HG03354 (cell line): ENCODE measurements around the gene STK24.

ENCODE experiments used
- ATAC-seq: cut with Tn5 transposase; IDR thresholded peaks from one replicate; pipeline ENCODE4 v1.9.1; 2021; ENCODE audit warnings: mild to moderate bottlenecking; ENCODE audit not compliant: unreplicated experiment, poor library complexity, severe bottlenecking

The STK24 gene

DNA sequence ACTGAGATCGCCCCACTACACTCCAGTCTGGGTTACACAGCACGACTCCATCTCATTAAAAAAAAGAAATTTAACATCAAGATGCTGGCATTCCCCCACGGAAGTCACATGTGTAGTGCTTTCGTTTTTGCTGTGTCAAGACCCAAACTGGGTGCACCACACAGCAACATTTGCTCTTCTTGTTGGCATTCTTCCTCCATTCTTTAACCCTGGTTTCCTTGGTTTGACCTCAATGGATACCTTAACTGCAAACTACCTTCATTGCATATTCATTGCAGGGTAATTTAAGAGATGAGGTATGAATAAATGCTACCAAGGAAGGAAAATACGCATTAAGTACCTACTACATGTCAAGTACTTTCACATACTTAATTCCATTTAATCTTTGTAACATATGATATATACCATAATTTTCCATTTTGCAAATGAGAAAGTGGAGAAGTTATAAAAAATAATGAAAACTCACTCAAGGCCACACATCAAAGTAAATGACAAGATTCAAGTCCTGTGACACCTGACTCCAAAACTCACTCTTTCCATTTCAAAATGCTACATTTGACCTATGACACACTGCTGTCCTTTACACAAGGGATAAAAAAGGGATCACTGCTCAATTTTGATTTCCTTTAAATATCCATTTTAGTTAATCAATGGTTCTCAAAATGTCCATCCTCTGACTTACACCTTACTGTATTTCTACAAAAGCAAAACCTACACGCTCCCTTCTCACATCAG, 59.2 kb downstream of the STK24 start:
- peak; percentile 43 for ATAC-seq

DNA sequence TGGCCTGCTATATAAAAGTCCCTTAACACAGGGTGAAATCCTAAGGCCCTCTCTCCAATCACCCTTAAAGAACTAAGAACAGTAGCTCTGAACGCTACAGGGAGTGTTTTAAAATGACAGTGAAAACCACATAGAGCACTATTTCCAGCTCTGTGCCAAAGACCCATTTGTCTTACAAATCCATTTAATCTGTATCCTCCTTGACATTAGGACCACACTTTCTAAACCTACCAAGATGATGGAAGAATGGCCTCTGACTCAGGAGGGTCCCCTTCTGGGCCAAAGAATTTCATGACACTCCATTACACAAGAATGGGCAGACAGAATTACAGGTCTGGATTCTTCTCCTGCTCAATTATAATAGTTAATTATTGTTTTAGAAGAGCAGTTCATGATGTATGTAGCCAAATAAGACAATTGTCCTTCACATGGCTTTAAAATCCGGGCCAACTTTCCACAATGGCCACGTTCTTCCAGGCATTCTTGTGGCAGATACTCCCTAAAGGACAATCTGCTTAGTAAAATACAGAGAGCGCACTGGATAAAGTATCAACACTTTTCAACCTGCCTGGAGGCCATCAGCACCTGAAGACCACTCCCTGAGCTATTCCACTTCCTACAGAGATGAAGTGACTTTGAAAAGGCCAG, 61.0 kb downstream of the STK24 start:
- no peak for ATAC-seq

DNA sequence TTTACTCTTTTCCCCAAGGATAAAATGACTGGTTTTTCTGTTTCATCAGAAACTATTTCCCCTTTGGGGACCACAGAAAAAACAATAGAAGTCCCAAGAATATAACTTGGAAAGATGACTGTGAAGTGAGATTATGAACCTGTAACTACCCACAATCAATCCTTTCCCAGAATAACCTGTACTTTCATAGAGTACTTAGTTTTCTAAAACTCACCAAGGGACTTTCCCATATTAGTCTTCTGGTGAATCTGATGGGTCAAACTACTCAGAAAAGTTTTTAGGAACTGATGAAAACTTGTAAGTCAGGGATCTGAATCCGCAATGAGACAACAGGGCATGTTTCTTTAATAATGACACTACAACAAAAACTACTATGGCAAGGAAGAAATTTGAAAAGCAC, 62.6 kb downstream of the STK24 start:
- ATAC-seq: no peak

DNA sequence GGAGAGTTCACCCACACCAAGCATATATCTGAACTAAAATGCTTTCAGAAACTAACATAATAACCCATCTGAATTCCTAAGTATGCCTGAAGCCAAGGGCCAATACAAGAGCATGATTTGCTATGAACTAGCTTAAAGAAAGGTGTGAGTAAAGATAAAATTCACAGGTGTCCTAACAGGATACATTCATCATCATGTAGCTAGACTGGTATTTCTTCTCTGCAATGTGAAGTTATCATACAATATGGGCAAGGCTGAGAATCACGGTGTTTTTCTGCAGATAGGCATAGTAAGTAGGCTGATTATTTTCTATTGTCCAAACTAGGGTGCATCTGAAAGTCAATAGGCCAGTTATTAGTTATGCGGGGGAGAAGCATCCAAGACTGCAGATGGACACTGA, 63.1 kb downstream of the STK24 start:
- ATAC-seq: no peak

DNA sequence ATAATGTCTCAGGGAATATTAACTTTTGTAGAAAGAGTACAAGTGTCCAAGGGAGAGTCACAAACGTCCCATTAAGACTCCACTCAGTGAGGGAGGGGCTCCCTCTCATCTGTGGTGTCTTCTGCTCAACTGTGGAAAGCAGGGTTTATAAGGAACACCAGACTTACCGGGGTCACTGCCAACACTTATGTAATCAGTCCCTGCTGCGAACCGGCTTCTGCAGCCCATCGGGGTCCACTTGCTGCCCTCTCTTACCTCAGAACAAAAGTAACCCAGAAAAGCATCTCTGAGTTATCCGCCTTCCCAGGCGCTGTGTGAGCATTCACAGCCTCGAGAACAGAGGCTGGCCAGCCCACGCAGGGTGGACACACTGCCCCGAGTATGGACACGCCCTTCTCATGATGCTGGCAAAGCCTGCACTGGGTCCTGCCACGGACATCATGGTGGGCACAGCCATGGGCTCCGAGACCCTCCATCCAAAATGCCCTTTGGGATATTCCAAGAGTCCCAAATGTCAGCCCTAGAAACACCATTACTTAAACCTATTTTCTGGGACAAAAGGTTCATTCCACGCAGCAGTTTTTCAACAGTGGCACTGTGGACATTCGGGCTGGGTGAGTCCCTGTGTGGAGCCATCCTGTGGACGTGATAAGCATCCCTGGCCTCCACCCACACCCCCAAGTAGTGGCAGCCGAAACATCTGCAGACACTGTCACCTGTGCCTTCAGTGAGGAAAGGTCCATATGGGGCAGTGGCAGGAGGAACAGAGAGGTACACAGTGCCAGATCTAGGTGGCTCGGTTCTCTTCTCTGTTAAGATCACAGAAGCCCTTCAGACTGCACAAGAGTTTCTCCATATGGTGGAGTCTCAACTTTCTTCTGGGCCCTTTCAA, 63.9 kb downstream of the STK24 start:
- no peak for ATAC-seq

DNA sequence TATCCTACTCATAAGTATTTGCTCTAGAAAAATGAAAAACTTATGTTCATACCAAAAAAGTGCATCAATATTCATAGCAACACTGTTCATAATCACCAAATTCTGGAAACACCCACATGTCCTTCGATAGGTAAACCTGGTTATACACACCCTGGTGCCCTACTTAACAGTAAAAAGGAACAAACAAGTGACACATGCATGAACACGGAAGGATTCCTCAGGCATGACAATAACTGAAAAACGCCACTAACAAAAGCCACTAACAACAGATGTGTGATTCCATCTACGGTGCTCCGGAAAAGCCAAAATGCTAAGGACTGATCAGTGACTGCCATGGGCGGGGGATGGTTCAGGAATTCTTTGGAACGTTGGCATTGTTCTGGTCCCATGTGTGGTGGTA, 65.5 kb downstream of the STK24 start:
- ATAC-seq: no peak

DNA sequence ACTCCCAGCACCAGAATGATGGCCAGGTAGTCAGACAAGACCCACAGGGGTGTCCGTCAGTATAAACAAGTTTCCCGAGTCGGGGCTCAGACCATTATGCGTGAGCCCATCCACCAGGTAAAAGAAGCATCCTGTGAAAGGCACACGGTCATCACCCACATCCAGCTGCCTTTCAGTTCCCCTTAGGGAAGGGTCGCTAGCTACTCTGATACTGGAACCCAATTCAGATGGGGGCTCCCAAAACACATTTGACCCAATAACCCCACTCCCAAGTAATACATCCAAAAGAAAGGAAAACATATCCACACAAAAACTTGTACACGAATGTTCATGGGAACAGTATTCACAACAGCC, 66.8 kb downstream of the STK24 start:
- no peak for ATAC-seq

DNA sequence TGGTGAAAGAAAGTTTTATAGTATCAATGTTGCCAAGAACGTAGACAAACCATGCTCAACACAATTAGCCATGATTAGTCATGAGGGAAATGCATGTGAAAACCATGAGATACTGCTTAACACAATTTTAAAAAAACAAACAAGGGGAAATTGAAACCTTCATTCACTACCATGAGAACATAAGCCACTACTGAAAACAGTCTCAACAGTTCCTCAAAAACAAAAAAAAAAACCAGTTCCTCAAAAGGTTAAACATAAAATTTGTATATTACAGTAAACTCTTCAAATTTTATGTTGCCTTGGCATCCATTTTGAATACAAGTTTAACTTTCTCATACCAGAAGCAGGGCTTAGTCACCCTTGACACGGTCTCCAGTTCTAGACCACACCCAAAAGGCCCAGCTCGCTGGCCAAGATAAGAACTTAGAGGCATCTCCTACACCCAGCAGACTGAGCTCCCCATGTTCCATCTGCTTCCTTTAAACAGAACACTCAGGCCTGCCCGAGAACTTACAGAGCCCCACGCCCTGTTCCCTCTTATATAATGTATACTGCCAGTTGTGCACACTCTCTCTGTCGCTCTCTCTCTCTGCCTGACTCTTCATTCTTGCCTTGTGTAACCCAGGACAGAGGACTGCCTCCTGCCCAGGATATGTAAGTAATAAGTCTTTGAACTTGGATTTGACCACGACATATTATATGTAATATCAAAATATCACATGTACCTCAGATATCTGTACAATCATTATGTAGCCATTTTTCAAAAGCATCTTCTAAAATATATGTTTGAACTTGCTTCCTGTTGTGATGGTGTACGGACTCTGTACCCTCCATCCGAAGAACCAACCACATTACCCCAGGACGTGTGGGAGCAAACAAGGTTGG, 67.4 kb downstream of the STK24 start:
- peak; percentile 60 for ATAC-seq

DNA sequence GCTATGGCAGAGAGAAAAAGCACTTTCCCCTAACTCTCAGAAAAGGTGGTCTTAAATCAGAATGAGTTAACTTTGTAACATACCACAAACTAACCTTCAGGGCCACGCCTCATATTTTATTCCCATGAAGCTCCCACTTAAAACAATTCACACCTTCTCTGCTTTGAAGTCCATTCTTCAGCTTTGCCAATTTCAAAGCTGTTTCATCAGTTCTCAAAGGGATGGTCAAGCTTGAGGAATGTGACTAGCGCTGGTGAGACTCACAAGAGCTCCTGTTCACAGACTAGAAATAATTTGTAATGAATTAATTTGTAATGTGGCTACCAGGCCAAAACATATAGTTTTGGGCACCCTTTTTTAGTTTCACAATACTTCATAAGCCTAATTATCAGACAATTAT, 68.2 kb downstream of the STK24 start:
- ATAC-seq: no peak

DNA sequence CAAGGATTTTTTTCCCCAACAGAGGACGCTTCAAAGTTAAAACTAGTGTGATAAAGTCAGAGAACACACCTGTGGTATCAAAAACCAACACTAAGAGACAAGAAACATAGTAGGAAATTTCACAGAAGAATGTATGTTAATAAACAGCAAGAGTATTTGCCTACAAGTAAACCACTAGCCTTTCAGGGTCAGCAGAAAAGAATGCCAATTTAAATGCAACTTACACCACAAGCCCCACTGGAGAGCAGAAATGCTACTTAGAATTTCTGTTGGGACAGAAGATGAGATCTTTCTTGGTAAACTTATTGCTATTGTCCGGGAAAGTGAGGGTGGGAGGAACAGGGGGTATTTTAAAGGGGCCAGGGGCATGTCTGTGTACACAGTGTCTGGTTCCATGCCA, 68.6 kb downstream of the STK24 start:
- peak; percentile 26 for ATAC-seq

DNA sequence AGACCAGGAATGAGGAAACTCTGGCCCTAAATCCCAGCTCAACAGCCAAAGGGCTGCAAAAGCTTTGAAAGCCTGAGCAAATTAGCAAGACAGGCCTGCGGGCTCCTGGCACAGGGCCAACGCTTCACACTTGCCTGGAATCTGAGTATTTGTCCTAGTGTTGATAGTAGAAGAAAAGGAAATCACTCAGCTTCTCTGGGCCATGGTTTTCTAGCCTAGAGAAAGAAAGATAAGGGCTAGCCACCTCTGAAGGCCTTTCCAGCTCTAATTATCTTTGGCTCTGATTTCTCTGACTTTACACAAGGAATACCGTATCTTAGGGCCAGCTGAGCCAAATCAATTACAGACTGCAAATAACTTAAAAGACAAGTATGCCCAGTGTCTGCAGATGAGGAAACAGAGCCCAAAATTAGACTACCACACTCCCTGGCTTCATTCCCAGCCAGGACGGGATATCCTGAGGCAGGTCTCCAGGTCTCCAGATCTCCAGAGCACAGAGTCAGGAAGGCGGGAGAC, 69.6 kb downstream of the STK24 start:
- no peak for ATAC-seq

DNA sequence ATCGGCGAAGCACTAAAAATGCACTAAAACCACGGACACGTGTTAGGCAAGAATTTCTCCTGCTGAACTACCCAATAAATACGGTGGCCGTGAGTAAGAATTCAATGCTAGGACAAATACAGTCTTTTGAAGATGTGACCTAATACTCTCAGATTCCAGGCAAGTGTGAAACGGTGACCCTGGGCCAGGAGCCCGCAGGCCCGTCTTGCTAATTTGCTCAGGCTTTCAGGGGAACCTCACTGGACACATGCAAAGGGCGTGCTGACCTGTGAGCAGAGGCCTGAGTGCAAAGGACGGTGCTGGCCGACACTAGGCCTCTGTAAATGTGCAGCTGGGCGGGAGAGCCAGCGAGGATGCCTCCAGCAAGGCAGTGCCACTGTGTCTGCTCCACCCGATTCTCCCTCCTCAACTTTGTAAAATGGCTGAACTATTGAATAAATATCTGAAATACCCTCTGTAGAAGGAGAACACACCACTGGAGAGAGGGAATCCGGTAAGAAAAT, 70.1 kb downstream of the STK24 start:
- ATAC-seq: no peak

DNA sequence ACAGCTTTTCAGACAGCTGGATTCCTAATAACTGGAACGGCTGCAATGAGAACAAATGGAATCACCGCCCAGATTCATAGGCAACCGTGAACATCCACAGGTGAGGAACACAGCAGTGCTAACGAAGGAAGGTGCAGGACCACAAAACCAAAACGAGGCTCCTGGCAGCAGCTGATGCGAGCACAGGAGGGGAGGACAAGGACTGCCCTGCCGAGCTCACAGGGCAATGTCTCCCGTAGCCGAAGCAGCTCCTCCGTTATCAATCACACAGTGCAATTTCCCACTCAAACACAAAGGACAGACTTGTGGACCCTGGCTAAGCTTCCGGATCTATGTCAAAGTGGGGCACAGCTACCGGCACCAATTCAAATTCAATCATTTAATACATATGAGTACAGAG, 70.6 kb downstream of the STK24 start:
- ATAC-seq: no peak

DNA sequence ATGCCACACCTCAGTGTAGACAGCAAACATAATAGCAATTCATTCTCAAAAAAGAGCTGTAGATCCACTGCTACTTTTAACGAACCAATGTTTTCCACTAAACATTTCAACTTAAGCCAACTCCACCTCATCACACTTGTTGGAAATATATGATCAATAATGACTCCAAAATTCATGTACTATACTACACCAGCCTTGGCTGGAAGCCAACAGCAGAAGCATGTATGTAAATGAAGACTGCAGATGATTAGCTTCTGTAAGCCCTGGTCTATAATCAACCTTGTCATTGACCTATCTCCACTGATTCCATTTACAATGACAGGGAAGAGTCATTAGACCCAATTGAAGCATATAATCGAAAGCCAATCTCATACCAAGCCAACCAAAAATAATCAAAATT, 71.7 kb downstream of the STK24 start:
- no peak for ATAC-seq

DNA sequence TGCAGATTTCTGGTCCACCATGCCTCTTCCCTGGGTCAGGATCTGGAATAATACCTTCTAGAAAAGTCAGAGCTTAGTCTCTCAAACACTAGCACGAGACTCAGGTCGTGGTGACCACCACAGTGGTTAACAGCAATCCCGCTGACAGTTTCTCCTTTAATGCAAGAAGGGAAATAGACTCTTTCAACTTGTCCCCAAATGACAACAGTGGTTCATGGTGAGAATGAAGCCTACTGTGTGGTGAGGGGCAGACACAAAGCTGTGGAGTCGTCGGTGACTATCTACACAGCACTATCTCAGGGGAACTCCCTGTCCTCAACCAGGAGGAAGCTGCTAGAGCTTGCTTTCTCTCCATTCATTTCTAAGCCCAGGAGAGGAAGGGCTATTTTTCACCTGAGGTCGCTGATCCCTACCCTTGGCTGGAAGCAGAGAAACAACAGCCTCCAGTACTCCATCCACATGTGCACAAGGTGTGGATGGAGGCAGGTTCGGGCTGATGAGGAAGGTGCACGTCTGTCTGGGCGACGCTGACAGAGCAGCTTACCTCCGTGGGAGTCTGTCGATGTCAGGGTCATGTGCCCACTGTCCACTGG, 72.4 kb downstream of the STK24 start:
- peak; percentile 35 for ATAC-seq

DNA sequence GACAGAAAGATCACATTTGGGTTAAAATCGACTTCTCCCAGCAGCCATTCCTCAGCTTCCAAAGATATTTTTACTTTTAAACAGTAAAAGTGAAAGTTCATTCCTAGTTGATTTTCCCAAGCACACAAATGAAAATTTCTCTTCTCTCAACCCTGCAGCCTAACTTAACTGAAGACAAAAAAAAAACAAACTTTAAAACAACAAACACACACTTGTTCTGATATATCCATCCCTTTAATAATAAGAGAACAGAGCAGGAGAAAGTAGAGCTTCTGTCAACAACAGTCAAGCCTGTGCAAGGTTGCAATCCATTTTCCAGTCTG, 72.9 kb downstream of the STK24 start:
- ATAC-seq: no peak

DNA sequence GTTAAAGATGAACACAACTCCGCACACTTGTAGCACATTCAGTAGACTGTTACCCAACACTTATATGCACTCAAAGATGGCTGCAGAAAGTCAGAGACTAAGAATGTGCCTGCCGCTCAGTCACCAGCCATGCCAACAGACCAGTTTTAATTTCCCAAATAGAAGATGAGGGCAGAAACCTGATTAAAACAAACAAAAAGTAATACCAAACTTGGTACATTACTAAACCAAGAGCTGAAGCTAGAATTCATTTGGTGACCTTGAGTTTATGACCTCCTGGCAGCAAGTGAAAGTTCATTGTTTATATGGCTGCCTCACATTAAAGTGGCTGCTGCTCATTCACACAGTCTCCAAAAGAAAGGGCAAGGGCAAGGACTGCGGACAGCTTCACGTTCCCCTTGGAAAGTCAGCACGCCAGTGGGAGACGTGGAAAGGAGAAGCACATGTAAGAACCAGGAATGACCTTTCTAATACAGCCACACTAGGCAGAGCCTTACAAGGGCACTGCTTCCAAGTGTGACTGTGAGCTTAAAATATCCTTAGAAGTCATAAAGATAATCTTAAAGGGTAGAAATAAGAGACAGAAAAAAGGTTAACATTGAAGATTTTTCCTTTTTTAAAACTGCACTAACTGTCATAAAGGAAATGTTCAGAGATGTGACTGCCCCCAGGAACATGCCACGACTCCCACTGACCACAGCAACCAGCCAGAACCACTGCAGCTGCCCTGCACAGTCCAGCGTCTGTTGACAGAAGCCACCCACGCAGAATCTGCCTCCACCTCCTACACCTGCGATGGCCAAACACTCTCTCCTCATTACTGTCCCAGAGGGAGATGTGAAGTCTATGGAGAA, 73.5 kb downstream of the STK24 start:
- ATAC-seq: no peak

DNA sequence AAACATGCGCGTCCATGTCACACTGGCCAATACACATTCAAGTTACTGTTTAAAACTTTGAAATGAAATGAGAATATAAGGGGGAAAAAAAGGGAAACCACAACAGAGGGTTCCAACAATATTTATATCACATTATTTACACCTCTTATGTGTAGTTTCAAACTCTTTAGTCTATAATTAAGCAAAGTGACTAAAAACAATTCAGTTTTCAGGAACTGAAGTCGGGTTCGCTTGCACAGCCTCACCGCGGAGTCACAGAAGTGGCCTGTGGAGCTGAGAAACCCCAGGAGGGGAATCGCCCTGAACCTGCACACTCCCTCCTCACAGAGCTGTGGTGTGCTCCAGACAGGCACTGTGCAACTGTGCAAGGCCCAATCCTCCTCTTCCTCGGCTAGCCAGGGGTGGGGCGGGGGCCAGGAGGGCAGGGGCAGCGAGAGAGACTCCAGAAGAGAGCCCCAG, 75.9 kb downstream of the STK24 start:
- peak; percentile 75 for ATAC-seq
